ENCODE data around the gene HERC3. TPM values are rescaled to one million over a fixed set of nuclear protein-coding genes. Genes with fewer than 3 reads are reported as not detected.

The HERC3 gene
- total and polyA plus RNA-seq, 9 donors: 9.1 to 14.7 (median 12.7) TPM

DNA sequence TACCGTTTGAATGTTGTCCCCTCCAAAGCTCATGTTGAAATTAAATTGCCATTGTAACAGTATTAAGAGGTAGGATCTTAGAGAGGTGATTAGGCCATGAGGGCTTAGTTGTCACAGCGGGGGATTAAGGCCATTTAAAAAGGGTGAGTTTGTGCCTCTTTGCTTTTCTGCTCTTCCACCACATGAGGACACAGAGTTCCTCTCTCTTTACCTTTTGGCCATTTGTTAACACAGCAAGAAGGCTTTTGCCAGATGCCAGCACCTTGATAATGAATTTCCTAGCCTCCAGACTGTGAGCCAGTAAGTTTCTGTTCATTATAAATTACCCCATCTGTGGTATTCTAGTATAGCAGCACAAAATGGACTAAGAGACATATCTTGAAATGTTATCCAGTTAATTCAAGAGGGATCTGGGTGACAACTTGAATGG, 7.8 kb upstream of the HERC3 start:
- H3K36me3 ChIP-seq (ENCODE audit: control insufficient read depth, insufficient read depth, low read length): no peaks in the 10 kb centered on the region
- DNase-seq: no peak
- no peaks in the 10 kb centered on the region for H3K4me1 ChIP-seq (ENCODE audit: control insufficient read depth, insufficient read depth, low read length)
- H3K4me3 ChIP-seq (ENCODE audit: low read length): no peak overlapping the region
- no peaks in the 10 kb centered on the region for H3K9me3 ChIP-seq (replicated peaks; ENCODE audit: control insufficient read depth, low read depth, low read length)
- no CpG with 5 or more reads among the region's 2 CpGs for WGBS (ENCODE audit: insufficient coverage)
- H3K27me3 ChIP-seq (ENCODE audit: control insufficient read depth, insufficient read depth, low read length): no peaks in the 10 kb centered on the region
- H3K27ac ChIP-seq (ENCODE audit: low read length): no peak overlapping the region

DNA sequence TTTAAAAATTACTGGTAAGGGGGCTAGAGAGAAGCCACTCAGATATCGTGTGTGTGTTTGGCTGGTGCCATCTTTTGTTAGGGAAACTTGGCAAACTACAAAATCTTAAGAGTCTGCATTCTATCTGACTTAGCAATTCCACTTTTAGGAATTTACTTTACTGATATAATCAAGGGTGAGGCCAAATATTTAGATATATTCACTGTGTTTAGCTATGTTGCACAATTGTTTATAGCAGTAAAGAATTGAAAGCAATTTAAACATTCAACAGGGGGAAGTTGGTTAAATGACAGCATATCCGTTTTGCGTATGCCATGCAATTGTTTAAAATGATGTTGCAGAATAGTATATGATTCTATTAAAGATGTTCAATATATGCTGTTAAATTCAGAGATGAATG, 6.4 kb upstream of the HERC3 start:
- Histone ChIP-seq H3K27ac (ENCODE audit: low read length) (no peak overlapping the region), H3K36me3 (ENCODE audit: control insufficient read depth, insufficient read depth, low read length) (no peaks in the 10 kb centered on the region), H3K4me1 (ENCODE audit: control insufficient read depth, insufficient read depth, low read length) (peaks cover under 1% of the 10 kb centered on the region), H3K27me3 (ENCODE audit: control insufficient read depth, insufficient read depth, low read length) (no peaks in the 10 kb centered on the region), H3K9me3 (replicated peaks; ENCODE audit: control insufficient read depth, low read depth, low read length) (no peaks in the 10 kb centered on the region), H3K4me3 (ENCODE audit: low read length) (no peak overlapping the region)
- WGBS (ENCODE audit: insufficient coverage): no CpG with 5 or more reads among the region's 3 CpGs
- no peak for DNase-seq

DNA sequence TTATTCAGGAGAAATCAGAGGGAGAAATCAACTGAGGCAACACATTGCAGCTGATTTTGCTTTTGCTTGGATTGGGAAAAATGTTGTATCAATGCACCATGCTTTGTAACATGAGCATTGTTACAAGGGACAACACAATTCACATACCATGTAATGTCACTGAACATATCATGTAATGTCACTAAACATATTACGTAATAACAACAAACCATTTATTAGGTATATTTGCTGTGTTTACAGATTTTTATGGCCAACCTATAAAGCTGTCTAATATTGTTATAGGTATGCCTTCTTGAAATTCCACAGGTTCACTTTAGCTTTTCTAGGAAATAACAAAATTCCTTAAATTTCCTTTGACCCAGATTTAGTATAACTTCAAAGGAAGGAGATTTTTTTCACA, 5.0 kb upstream of the HERC3 start:
- no peaks in the 10 kb centered on the region for H3K36me3 ChIP-seq (ENCODE audit: control insufficient read depth, insufficient read depth, low read length)
- no peaks in the 10 kb centered on the region for H3K27me3 ChIP-seq (ENCODE audit: control insufficient read depth, insufficient read depth, low read length)
- DNase-seq: no peak
- H3K27ac ChIP-seq (ENCODE audit: low read length): no peak overlapping the region
- H3K4me1 ChIP-seq (ENCODE audit: control insufficient read depth, insufficient read depth, low read length): peaks cover 8% of the 10 kb centered on the region
- H3K4me3 ChIP-seq (ENCODE audit: low read length): no peak overlapping the region
- no CpG with 5 or more reads among the region's 1 CpG for WGBS (ENCODE audit: insufficient coverage)
- H3K9me3 ChIP-seq (replicated peaks; ENCODE audit: control insufficient read depth, low read depth, low read length): no peaks in the 10 kb centered on the region

DNA sequence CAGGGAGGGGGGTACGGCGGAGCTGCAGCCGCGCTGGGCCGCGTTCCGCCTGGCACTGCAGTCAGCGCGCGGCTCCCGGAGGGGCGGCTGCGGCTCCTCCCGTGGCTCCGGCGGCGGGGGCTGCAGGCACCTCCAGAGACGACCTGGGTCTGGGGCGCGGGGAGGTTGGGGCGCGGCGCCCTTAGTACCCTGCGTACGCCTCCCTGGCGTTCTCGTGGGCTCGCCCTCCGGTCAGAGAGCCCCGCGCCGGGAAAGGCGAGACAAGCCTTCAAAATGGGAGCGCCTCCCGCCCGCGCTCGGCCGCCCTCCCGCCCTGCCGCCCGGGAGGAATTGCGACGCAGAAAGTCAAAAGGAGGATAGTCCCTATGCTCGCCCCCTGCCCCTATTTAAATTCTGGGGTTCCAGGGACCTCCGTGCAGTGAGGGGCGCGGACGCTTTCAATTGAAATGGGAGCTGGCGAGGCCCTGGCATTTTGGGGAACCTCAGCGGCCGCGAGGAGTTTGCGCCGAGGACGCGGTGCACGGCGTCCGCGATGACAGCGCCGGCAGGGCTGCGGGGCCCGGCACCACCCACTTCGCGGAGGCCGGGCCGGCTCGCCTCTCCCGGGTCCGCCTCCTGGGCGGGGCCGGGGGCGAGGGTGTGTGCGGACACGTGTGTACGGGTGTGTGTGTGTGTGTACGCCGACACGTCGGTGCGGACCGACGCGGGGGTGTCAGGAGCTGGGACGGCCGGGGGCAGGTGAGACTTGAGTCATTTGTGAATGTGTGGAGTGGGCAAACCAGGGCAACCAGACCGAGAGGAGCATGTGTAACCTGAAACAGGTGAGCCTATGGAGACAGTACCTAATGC, 544 bp downstream of the HERC3 start:
- WGBS (ENCODE audit: insufficient coverage): under 1% methylated on average over 89 of the region's 89 CpGs
- H3K27ac ChIP-seq (ENCODE audit: low read length): peak overlapping the region; percentile 88
- peak; percentile 86 for DNase-seq
- no peaks in the 10 kb centered on the region for H3K27me3 ChIP-seq (ENCODE audit: control insufficient read depth, insufficient read depth, low read length)
- H3K9me3 ChIP-seq (replicated peaks; ENCODE audit: control insufficient read depth, low read depth, low read length): no peaks in the 10 kb centered on the region
- peaks cover 3% of the 10 kb centered on the region for H3K36me3 ChIP-seq (ENCODE audit: control insufficient read depth, insufficient read depth, low read length)
- peak overlapping the region; percentile 88 for H3K4me3 ChIP-seq (ENCODE audit: low read length)
- H3K4me1 ChIP-seq (ENCODE audit: control insufficient read depth, insufficient read depth, low read length): peaks cover 8% of the 10 kb centered on the region

DNA sequence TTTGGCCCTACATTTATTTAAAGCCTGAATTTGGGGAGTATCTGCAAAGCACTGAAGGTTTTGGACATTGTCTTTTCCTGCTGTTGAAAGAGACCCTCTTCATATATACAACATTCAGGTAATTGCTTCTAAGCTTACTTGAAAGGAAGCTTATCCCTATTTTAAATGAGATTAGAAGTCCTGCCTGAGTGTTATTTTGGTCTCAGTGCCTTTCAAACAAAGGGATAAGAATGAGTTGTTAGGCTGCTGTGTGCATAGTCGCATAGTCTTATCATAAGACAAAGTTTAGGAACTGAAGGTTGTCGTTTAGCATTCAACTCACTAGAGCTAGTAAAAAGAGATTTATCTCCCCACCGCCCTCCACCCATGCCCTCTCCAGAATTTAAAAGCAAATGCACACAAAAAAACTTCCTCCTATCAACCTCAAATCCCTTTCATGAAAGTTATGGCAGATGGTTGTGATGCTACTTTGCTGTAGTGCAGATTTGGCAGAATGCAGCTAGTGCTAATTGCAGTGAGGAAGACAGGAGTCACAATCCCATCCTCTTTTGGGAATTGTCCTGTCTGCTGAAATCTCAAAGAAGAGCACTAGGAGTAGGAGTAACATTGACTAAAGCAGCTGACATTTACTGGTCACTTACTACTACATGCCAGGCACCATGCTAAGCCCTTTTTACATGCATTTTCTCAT, 5.8 kb downstream of the HERC3 start:
- H3K9me3 ChIP-seq (replicated peaks; ENCODE audit: control insufficient read depth, low read depth, low read length): no peaks in the 10 kb centered on the region
- DNase-seq: no peak
- H3K27ac ChIP-seq (ENCODE audit: low read length): no peak overlapping the region
- H3K27me3 ChIP-seq (ENCODE audit: control insufficient read depth, insufficient read depth, low read length): no peaks in the 10 kb centered on the region
- no peak overlapping the region for H3K4me3 ChIP-seq (ENCODE audit: low read length)
- H3K36me3 ChIP-seq (ENCODE audit: control insufficient read depth, insufficient read depth, low read length): peaks cover 3% of the 10 kb centered on the region
- H3K4me1 ChIP-seq (ENCODE audit: control insufficient read depth, insufficient read depth, low read length): no peaks in the 10 kb centered on the region
- no CpG with 5 or more reads among the region's 3 CpGs for WGBS (ENCODE audit: insufficient coverage)

DNA sequence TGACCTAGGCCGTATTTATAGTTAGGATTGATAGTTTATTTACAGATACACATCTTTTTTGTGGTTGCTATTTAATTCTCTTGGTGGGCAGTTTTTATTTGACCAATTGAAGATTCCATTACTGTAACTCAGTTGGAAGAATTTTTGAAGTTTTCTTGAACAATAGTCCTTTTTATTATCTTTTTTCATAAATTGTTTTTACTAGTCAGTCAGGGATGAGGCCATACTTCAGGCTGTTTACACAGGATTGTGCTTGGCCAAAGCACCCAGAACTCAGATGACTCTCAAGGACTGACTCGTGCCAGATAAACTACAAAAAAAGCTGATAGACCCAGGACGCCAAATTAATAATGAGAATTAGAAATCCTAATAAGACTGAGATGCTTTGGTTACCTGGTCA, 7.0 kb downstream of the HERC3 start:
- peaks cover 3% of the 10 kb centered on the region for H3K36me3 ChIP-seq (ENCODE audit: control insufficient read depth, insufficient read depth, low read length)
- no peak overlapping the region for H3K27ac ChIP-seq (ENCODE audit: low read length)
- no peaks in the 10 kb centered on the region for H3K4me1 ChIP-seq (ENCODE audit: control insufficient read depth, insufficient read depth, low read length)
- no peaks in the 10 kb centered on the region for H3K9me3 ChIP-seq (replicated peaks; ENCODE audit: control insufficient read depth, low read depth, low read length)
- no CpG with 5 or more reads among the region's 3 CpGs for WGBS (ENCODE audit: insufficient coverage)
- H3K4me3 ChIP-seq (ENCODE audit: low read length): no peak overlapping the region
- no peak for DNase-seq
- no peaks in the 10 kb centered on the region for H3K27me3 ChIP-seq (ENCODE audit: control insufficient read depth, insufficient read depth, low read length)

DNA sequence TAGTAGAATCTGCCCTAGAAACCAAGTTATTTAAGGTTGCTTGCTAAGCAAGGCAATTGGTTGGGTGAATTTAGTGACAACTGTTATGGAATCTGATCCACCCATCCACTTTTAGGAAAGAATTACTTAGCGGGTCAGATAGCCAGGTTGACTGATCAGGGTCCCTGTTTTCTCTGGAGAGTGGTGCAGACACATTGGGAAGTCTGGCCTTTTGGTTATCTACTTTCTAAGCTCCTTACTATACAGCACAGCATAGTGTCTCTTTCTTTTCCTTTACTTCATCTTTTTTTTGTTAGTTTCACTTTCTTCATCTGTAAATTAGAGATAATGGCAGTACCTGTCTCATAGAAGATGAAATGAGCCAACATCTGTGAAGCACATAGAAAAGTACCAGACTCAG, 7.4 kb downstream of the HERC3 start:
- Histone ChIP-seq H3K27ac (ENCODE audit: low read length) (no peak overlapping the region), H3K36me3 (ENCODE audit: control insufficient read depth, insufficient read depth, low read length) (peaks cover 3% of the 10 kb centered on the region), H3K27me3 (ENCODE audit: control insufficient read depth, insufficient read depth, low read length) (no peaks in the 10 kb centered on the region), H3K4me3 (ENCODE audit: low read length) (no peak overlapping the region), H3K4me1 (ENCODE audit: control insufficient read depth, insufficient read depth, low read length) (no peaks in the 10 kb centered on the region), H3K9me3 (replicated peaks; ENCODE audit: control insufficient read depth, low read depth, low read length) (no peaks in the 10 kb centered on the region)
- no CpG with 5 or more reads among the region's 1 CpG for WGBS (ENCODE audit: insufficient coverage)
- no peak for DNase-seq

DNA sequence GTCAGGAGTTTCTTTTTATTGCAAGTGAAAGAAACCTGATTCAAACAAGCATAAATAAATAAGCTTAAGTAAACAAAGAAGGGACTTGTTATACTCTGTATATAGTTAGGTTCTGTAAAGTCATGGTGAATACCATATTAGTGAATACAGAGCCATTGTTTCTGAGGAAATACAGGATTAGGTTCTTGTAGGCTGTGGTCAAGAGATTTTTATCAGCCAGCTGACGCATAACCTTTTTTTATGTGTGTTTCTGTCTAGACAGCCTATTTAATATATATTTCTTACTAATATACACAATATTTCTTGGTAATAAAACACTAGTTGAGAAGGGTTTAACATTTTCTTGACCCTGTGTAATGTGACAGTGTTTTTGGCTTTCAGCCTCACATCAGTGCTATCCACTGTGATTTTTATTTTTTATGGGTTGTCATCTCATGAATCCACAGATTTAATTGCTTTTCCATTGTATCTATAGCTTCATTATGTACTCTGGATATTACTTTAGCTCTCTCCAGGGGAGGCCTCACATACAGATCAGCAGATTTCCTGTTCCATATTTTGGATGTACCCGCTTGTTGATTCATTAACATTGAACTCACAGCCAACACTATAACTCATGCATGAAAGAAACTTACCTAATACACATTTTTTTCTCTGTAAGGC, 8.0 kb downstream of the HERC3 start:
- no peaks in the 10 kb centered on the region for H3K27me3 ChIP-seq (ENCODE audit: control insufficient read depth, insufficient read depth, low read length)
- peaks cover 3% of the 10 kb centered on the region for H3K36me3 ChIP-seq (ENCODE audit: control insufficient read depth, insufficient read depth, low read length)
- DNase-seq: no peak
- H3K4me1 ChIP-seq (ENCODE audit: control insufficient read depth, insufficient read depth, low read length): no peaks in the 10 kb centered on the region
- H3K27ac ChIP-seq (ENCODE audit: low read length): no peak overlapping the region
- WGBS (ENCODE audit: insufficient coverage): no CpG with 5 or more reads among the region's 2 CpGs
- H3K9me3 ChIP-seq (replicated peaks; ENCODE audit: control insufficient read depth, low read depth, low read length): no peaks in the 10 kb centered on the region
- no peak overlapping the region for H3K4me3 ChIP-seq (ENCODE audit: low read length)

DNA sequence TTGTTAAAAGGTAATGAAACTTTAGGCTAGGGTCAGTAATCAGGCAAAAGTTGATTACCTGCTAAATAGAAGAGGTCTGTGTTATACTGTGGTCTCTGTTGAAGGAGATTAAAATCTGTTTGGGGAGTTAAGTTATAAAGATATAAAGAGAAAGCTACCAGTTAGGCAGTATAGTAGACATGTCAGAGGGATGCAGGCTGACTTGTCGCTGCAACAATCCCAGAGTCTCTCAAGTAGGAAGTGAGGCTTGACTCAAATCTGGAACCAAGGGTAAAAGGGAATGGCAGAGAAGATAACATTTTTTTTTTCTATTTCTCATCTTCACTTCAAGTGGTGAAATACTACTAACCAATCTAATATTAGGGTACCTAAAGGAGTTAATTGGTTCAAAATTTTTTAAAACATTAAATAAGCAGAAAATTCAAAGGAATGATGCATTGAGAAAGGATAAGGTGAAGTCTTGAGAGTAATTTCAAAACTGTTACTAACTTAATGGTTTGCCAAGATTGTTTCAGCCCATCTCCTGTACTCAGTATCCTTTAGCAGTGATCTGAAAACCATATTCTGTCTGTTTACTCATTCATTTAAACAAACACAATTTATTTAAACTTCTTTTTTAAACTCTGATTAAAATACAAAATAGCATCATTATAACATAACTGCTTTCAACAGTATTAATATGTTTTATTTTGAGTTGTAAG, 12.8 kb downstream of the HERC3 start:
- DNase-seq: no peak
- no peaks in the 10 kb centered on the region for H3K9me3 ChIP-seq (replicated peaks; ENCODE audit: control insufficient read depth, low read depth, low read length)
- H3K36me3 ChIP-seq (ENCODE audit: control insufficient read depth, insufficient read depth, low read length): peaks cover 14% of the 10 kb centered on the region
- no peaks in the 10 kb centered on the region for H3K27me3 ChIP-seq (ENCODE audit: control insufficient read depth, insufficient read depth, low read length)
- WGBS (ENCODE audit: insufficient coverage): no CpG with 5 or more reads among the region's 1 CpG
- H3K4me1 ChIP-seq (ENCODE audit: control insufficient read depth, insufficient read depth, low read length): no peaks in the 10 kb centered on the region
- no peak overlapping the region for H3K4me3 ChIP-seq (ENCODE audit: low read length)
- H3K27ac ChIP-seq (ENCODE audit: low read length): no peak overlapping the region

DNA sequence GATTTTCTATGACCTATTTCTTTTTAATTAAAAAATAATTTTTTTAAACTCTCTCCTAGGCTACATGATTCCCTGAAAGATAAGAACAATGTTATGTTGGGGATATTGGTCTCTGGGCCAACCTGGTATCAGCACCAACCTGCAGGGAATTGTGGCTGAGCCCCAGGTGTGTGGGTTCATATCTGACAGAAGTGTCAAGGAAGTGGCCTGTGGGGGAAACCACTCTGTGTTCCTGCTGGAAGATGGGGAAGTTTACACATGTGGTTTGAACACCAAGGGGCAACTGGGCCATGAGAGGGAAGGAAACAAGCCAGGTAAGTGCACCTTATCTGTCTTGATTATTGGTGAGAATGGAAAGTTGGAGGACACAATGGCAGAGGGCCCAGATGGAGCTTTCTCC, 13.5 kb downstream of the HERC3 start:
- H3K27ac ChIP-seq (ENCODE audit: low read length): no peak overlapping the region
- DNase-seq: no peak
- no peaks in the 10 kb centered on the region for H3K27me3 ChIP-seq (ENCODE audit: control insufficient read depth, insufficient read depth, low read length)
- no peaks in the 10 kb centered on the region for H3K9me3 ChIP-seq (replicated peaks; ENCODE audit: control insufficient read depth, low read depth, low read length)
- H3K4me3 ChIP-seq (ENCODE audit: low read length): no peak overlapping the region
- peaks cover 14% of the 10 kb centered on the region for H3K36me3 ChIP-seq (ENCODE audit: control insufficient read depth, insufficient read depth, low read length)
- peaks cover 4% of the 10 kb centered on the region for H3K4me1 ChIP-seq (ENCODE audit: control insufficient read depth, insufficient read depth, low read length)

Measured in muscle of leg (tissue), 11 donors.